Measurements from ENCODE around the gene RRP36.

DNA sequence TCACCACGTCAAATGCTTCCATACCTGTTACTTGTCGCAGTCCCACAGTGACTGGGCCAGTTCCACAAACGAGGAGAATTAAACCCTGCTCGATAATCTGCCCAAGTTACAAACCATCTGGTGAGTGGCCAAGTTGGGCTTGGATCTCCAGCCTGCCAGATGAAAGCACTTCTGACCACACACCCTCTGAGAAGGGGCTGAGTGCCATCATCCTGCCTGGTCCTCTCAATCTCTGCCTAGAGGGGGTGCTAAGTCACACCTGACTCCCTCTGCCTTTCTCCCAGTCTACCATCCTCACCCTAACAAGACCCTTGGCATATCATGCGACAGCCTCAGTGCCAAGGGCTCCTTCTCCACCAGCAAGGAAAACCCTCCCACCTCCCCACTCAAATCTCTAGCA lies 15.8 kb downstream of the RRP36 start:
- TF ChIP-seq CTCF (conservative IDR thresholded peaks at IDR 0.05; ENCODE audit: low read depth, low read length) (no peak), EZH2 (IDR thresholded peaks at IDR 0.05; ENCODE audit: borderline replicate concordance, low read depth, low read length, poor library complexity, severe bottlenecking) (no peak)
